Measurements from ENCODE around the gene CHST7.

CHST7 gene

DNA sequence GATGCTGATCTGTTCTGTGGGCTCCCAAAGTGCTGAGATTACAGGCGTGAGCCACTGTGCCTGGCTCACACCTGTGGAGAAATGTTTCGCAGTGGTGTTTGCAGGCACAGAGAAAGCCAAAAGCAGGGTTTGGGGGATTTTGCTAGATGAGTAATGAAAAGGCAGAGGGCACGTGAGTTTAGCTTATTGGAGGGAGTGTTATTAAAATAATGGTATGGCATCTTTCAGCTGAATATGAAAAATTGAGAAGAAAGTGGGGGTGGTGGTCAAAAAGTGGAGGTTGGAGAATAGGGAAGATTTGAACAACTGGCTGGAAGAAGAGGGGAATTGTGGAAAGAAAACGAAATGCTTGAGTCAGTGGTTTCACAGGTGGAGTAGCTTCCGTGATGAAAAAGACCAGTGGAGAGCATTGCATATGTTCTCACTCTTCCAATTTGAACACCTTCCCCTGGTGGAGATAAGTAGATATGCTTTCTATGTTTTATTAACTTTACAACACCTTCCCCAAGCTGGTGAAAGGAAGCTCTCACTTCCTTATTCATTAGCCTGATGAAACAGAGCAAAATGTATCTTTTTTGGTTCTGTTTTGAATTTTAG, 1.1 kb upstream of the CHST7 start:
- H3K36me3 ChIP-seq (ENCODE audit: insufficient read depth, low read length) = no peaks in the 10 kb centered on the region
- peak overlapping the region; percentile 85; the same call in 1 of the 2 replicates for H2AFZ ChIP-seq (ENCODE audit: low read depth, low read length)
- H3K4me2 ChIP-seq (ENCODE audit: insufficient read depth, low read length) = peak overlapping the region; percentile 86; the same call in 1 of the 2 replicates
- ATAC-seq (ENCODE audit: insufficient read depth, low read depth) = no peak
- no peak overlapping the region for H3K9ac ChIP-seq (ENCODE audit: low read depth, low read length)
- no peaks in the 10 kb centered on the region for H4K20me1 ChIP-seq (ENCODE audit: insufficient read depth, low read length)
- peaks cover 29% of the 10 kb centered on the region for H3K4me1 ChIP-seq (ENCODE audit: insufficient read depth, low read length)
- no peak overlapping the region for H3K4me3 ChIP-seq (ENCODE audit: low read depth in 1 of 2, low read length in 2 of 2)
- no peak for DNase-seq
- H3K27me3 ChIP-seq (ENCODE audit: insufficient read depth, low read length, poor library complexity) = no peaks in the 10 kb centered on the region
- no peaks in the 10 kb centered on the region for H3K9me3 ChIP-seq (ENCODE audit: insufficient read depth, low read length, severe bottlenecking)
- H3K79me2 ChIP-seq (ENCODE audit: insufficient read depth, low read length) = no peaks in the 10 kb centered on the region
- no peak for TF ChIP-seq EZH2 (IDR thresholded peaks at IDR 0.05; ENCODE audit: borderline replicate concordance, low read depth, low read length, severe bottlenecking)
- TF ChIP-seq, protein P1, sequence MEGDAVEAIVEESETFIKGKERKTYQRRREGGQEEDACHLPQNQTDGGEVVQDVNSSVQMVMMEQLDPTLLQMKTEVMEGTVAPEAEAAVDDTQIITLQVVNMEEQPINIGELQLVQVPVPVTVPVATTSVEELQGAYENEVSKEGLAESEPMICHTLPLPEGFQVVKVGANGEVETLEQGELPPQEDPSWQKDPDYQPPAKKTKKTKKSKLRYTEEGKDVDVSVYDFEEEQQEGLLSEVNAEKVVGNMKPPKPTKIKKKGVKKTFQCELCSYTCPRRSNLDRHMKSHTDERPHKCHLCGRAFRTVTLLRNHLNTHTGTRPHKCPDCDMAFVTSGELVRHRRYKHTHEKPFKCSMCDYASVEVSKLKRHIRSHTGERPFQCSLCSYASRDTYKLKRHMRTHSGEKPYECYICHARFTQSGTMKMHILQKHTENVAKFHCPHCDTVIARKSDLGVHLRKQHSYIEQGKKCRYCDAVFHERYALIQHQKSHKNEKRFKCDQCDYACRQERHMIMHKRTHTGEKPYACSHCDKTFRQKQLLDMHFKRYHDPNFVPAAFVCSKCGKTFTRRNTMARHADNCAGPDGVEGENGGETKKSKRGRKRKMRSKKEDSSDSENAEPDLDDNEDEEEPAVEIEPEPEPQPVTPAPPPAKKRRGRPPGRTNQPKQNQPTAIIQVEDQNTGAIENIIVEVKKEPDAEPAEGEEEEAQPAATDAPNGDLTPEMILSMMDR (IDR thresholded peaks at IDR 0.05; ENCODE audit: borderline replicate concordance, extremely low read depth, low read length, poor library complexity, severe bottlenecking) = peak; percentile 21
- no peak overlapping the region for H3K27ac ChIP-seq (ENCODE audit: low read length)

- Histone ChIP-seq H3K36me3 (ENCODE audit: insufficient read depth, low read length) (no peaks in the 10 kb centered on the region), H3K9ac (ENCODE audit: low read depth, low read length) (peak overlapping the region; percentile 64), H3K4me3 (ENCODE audit: low read depth in 1 of 2, low read length in 2 of 2) (peak overlapping the region; percentile 27 to 79; a peak in 3 of 4 replicates), H3K27me3 (ENCODE audit: insufficient read depth, low read length, poor library complexity) (no peaks in the 10 kb centered on the region), H4K20me1 (ENCODE audit: insufficient read depth, low read length) (no peaks in the 10 kb centered on the region), H3K79me2 (ENCODE audit: insufficient read depth, low read length) (no peaks in the 10 kb centered on the region), H3K4me2 (ENCODE audit: insufficient read depth, low read length) (peak overlapping the region; percentile 86), H3K27ac (ENCODE audit: low read length) (no peak overlapping the region), H3K4me1 (ENCODE audit: insufficient read depth, low read length) (peaks cover 29% of the 10 kb centered on the region), H2AFZ (ENCODE audit: low read depth, low read length) (peak overlapping the region; percentile 85), H3K9me3 (ENCODE audit: insufficient read depth, low read length, severe bottlenecking) (no peaks in the 10 kb centered on the region)
- TF ChIP-seq, protein P1 (IDR thresholded peaks at IDR 0.05; ENCODE audit: borderline replicate concordance, extremely low read depth, low read length, poor library complexity, severe bottlenecking) = no peak
- TF ChIP-seq EZH2 (IDR thresholded peaks at IDR 0.05; ENCODE audit: borderline replicate concordance, low read depth, low read length, severe bottlenecking) = no peak
- DNase-seq = peak; percentile 71
- ATAC-seq (ENCODE audit: insufficient read depth, low read depth) = peak; percentile 77
These were observed 568 bp downstream of the CHST7 start for GRCh38 chrX:46573892-46574773.

DNA sequence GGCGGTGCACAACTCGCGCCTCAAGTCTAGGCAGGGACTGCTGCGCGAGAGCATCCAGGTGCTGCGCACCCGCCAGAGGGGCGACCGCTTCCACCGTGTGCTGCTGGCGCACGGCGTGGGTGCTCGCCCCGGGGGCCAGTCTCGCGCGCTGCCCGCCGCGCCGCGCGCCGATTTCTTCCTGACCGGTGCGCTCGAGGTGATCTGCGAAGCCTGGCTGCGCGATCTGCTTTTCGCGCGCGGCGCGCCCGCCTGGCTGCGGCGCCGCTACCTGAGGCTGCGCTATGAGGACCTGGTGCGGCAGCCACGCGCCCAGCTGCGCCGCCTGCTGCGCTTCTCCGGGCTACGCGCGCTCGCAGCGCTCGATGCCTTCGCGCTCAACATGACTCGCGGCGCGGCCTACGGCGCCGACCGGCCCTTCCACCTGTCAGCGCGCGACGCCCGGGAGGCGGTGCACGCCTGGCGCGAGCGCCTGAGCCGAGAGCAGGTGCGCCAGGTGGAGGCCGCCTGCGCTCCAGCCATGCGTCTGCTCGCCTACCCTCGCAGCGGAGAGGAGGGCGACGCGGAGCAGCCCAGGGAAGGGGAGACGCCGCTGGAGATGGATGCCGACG, 1.3 kb downstream of the CHST7 start:
- no peak overlapping the region for H3K27ac ChIP-seq (ENCODE audit: low read length)
- DNase-seq (no peak), ATAC-seq (ENCODE audit: insufficient read depth, low read depth) (no peak)
- H3K36me3 ChIP-seq (ENCODE audit: insufficient read depth, low read length) = no peaks in the 10 kb centered on the region
- no peak overlapping the region for H3K9ac ChIP-seq (ENCODE audit: low read depth, low read length)
- peak overlapping the region; percentile 86; the same call in 1 of the 2 replicates for H3K4me2 ChIP-seq (ENCODE audit: insufficient read depth, low read length)
- no peaks in the 10 kb centered on the region for H3K9me3 ChIP-seq (ENCODE audit: insufficient read depth, low read length, severe bottlenecking)
- H2AFZ ChIP-seq (ENCODE audit: low read depth, low read length) = no peak overlapping the region
- H3K4me3 ChIP-seq (ENCODE audit: low read depth in 1 of 2, low read length in 2 of 2) = peak overlapping the region in 1 of 2 experiments; percentile 79; a peak in 2 of 4 replicates
- no peaks in the 10 kb centered on the region for H3K79me2 ChIP-seq (ENCODE audit: insufficient read depth, low read length)
- peaks cover 29% of the 10 kb centered on the region for H3K4me1 ChIP-seq (ENCODE audit: insufficient read depth, low read length)
- H3K27me3 ChIP-seq (ENCODE audit: insufficient read depth, low read length, poor library complexity) = no peaks in the 10 kb centered on the region
- H4K20me1 ChIP-seq (ENCODE audit: insufficient read depth, low read length) = no peaks in the 10 kb centered on the region
- no peak for TF ChIP-seq EZH2 (IDR thresholded peaks at IDR 0.05; ENCODE audit: borderline replicate concordance, low read depth, low read length, severe bottlenecking)
- TF ChIP-seq, protein P1 (IDR thresholded peaks at IDR 0.05; ENCODE audit: borderline replicate concordance, extremely low read depth, low read length, poor library complexity, severe bottlenecking) = no peak

All from DND-41 (cell line).